B cell (primary cell): Measurements from ENCODE around the gene FBXO9. TPM values are rescaled to one million over a fixed set of nuclear protein-coding genes. Genes with fewer than 3 reads are reported as not detected.

Experiments used
- ATAC-seq: fragments of 200-7000 bp; cut with Tn5 transposase; one replicate; pipeline ENCODE4 v1.10.0; 2021; ENCODE audit warnings: low read depth, mild to moderate bottlenecking, moderate number of reproducible peaks, moderate library complexity
- CTCF ChIA-PET: fragments of 350-600 bp; sonication (Branson Sonifier 250); formaldehyde crosslinking; loops from one replicate; lab custom pipeline; 2021; ENCODE audit warnings: antibody characterized with exemption, inconsistent platforms; lab: Charles Lee
- POLR2A ChIA-PET: fragments of 350-600 bp; sonication (Branson Sonifier 250); formaldehyde crosslinking; loops from one replicate; lab custom pipeline; 2021; ENCODE audit warnings: antibody characterized with exemption; lab: Charles Lee
- DNase-seq: peaks from one replicate; pipeline ENCODE4 v3.0.0; 2013
- H2AFZ ChIP-seq: 2 replicates; pipeline ENCODE4 v1.6.1; 2012; ENCODE audit warnings: mild to moderate bottlenecking, low read depth, low read length; ENCODE audit not compliant: insufficient read depth, poor library complexity, severe bottlenecking
- H3K27ac ChIP-seq, 2 donors: 1 replicate in 1 of 2; 2 replicates in 1 of 2; pipeline ENCODE4 v1.5.1; 2012 to 2013; ENCODE audit warnings: low read length in 2 of 2, mild to moderate bottlenecking in 2 of 2, moderate library complexity in 1 of 2
- H3K27me3 ChIP-seq, 4 experiments: fragments of 200-600 bp in 1 of 4; sonication (generic) in 1 of 4; replicated peaks in 1 of 4; 1 replicate in 2 of 4; 2 replicates in 2 of 4; pipeline versions ENCODE4 v1.6.1 to v1.7.0; 2013 to 2016; ENCODE audit warnings: low read length in 3 of 4, mild to moderate bottlenecking in 2 of 4, mixed read lengths in 1 of 4, moderate library complexity in 1 of 4; ENCODE audit not compliant: insufficient read depth in 4 of 4, control insufficient read depth in 3 of 4; ENCODE audit errors: control extremely low read depth in 1 of 4
- H3K36me3 ChIP-seq, 2 experiments: replicated peaks in 1 of 2; 1 replicate in 1 of 2; 2 replicates in 1 of 2; pipeline versions ENCODE4 v1.6.1 to v1.7.1; 2013; ENCODE audit warnings: low read length in 1 of 2; ENCODE audit not compliant: insufficient read depth in 2 of 2, control insufficient read depth in 1 of 2; ENCODE audit errors: control extremely low read depth in 1 of 2, extremely low read depth in 1 of 2
- H3K4me1 ChIP-seq, 2 donors: fragments of 200-600 bp in 1 of 2; sonication (generic) in 1 of 2; 1 replicate in 1 of 2; 2 replicates in 1 of 2; pipeline versions ENCODE4 v1.5.1 to v1.6.1; 2013 to 2017; ENCODE audit warnings: low read length in 2 of 2; ENCODE audit not compliant: control insufficient read depth in 2 of 2, insufficient read depth in 2 of 2
- H3K4me2 ChIP-seq: replicated peaks from 2 replicates; pipeline ENCODE3; 2012; ENCODE audit warnings: mild to moderate bottlenecking, low read depth, low read length; ENCODE audit not compliant: poor library complexity, severe bottlenecking
- H3K4me3 ChIP-seq, 5 experiments: fragments of 200-600 bp in 1 of 5; sonication (generic) in 1 of 5; 1 replicate in 3 of 5; 2 replicates in 2 of 5; pipeline versions ENCODE4 v1.5.1 to v1.7.0; 2011 to 2016; ENCODE audit warnings: low read length in 4 of 5, mild to moderate bottlenecking in 4 of 5, low read depth in 2 of 5, control low read depth in 1 of 5, moderate library complexity in 1 of 5; ENCODE audit not compliant: insufficient read depth in 1 of 5; ENCODE audit errors: control extremely low read depth in 1 of 5, extremely low read depth in 1 of 5
- H3K79me2 ChIP-seq: fragments of 200-600 bp; sonication (generic); one replicate; pipeline ENCODE4 v1.6.0; 2016; ENCODE audit warnings: low read length; ENCODE audit not compliant: control insufficient read depth, insufficient read depth
- H3K9ac ChIP-seq: fragments of 200-600 bp; sonication (generic); 2 replicates; pipeline ENCODE4 v1.6.1; 2017; ENCODE audit warnings: mild to moderate bottlenecking, low read length, moderate library complexity
- H3K9me3 ChIP-seq, 3 donors: one replicate each; pipeline versions ENCODE4 v1.6.1 to v1.7.1; 2013; ENCODE audit warnings: low read length in 2 of 3; ENCODE audit not compliant: control insufficient read depth in 2 of 3, insufficient read depth in 1 of 3; ENCODE audit errors: control extremely low read depth in 1 of 3
- H4K20me1 ChIP-seq: 2 replicates; pipeline ENCODE4 v1.6.0; 2012; ENCODE audit warnings: mild to moderate bottlenecking, low read length; ENCODE audit not compliant: insufficient read depth, control insufficient read depth, poor library complexity, severe bottlenecking
- H3K27ac Mint-ChIP-seq: one replicate; pipeline ENCODE4 v1.8.0; 2021; ENCODE audit warnings: mixed read lengths
- H3K27me3 Mint-ChIP-seq: one replicate; pipeline ENCODE4 v1.8.0; 2021; ENCODE audit warnings: mixed read lengths
- H3K4me1 Mint-ChIP-seq: one replicate; pipeline ENCODE4 v1.8.0; 2021; ENCODE audit warnings: mixed read lengths
- H3K4me3 Mint-ChIP-seq: one replicate; pipeline ENCODE4 v1.8.0; 2021; ENCODE audit warnings: mixed read lengths
- H3K9me3 Mint-ChIP-seq: one replicate; pipeline ENCODE4 v1.8.0; 2022; ENCODE audit warnings: mixed read lengths; ENCODE audit not compliant: insufficient read depth
- EZH2 ChIP-seq: IDR thresholded peaks from 2 replicates; pipeline ENCODE4 v1.6.1; 2012; ENCODE audit warnings: borderline replicate concordance, low read depth, mild to moderate bottlenecking, moderate library complexity, low read length; ENCODE audit not compliant: insufficient read depth, poor library complexity, severe bottlenecking
- WGBS: methylation state at CpG from one replicate; pipeline ENCODE4 v1.1.5; 2013; ENCODE audit warnings: missing lambda C conversion rate; ENCODE audit not compliant: insufficient coverage; 5-methylcytosine and 5-hydroxymethylcytosine counted together
- intact Hi-C: fragments of 100-400 bp; cut with micrococcal nuclease; formaldehyde crosslinking; loops from one replicate; pipeline ENCODE4 v1.10.0; 2022
- polyA plus RNA-seq: library from polyadenylated mRNA; depleted of rRNA; stranded (reverse); fragments of >200 nt; gene quantifications from 2 replicates; pipeline ENCODE4 v1.2.3, GENCODE V29; 2012
- total RNA-seq, 2 donors: library from RNA; stranded (reverse); fragments of 120-200 nt in 1 of 2; gene quantifications; 1 replicate in 1 of 2; 2 replicates in 1 of 2; pipeline versions ENCODE4 v1.2.3 to v1.2.4, GENCODE V29; 2013 to 2022
- TF ChIP-seq, protein P1 (sequence below): fragments of 200-600 bp; IDR thresholded peaks from one replicate; pipeline ENCODE4 v1.8.0; 2022; ENCODE audit warnings: antibody characterized with exemption, mild to moderate bottlenecking

FBXO9 gene
- total and polyA plus RNA-seq, 2 donors (not counting 1 experiment from before 2014, with no cell fraction given) = 105 TPM

GRCh38 chr6:53089948-53090347 lies 24.7 kb downstream of the FBXO9 start:
- Histone ChIP-seq H3K36me3 (peaks cover 19 to 70% of the 10 kb centered on the region in 2 experiments), H2AFZ (no peak overlapping the region), H3K79me2 (no peaks in the 10 kb centered on the region), H3K27ac (no peak overlapping the region), H3K4me1 (no peaks in the 10 kb centered on the region), H3K9ac (no peak overlapping the region), H3K4me2 (no peak overlapping the region), H3K27me3 (no peaks in the 10 kb centered on the region), H3K9me3 (no peaks in the 10 kb centered on the region), H3K4me3 (no peak overlapping the region), H4K20me1 (no peaks in the 10 kb centered on the region)
- Mint-ChIP-seq H3K27ac (no peak overlapping the region), H3K9me3 (no peaks in the 10 kb centered on the region), H3K27me3 (no peaks in the 10 kb centered on the region), H3K4me3 (no peak overlapping the region), H3K4me1 (no peaks in the 10 kb centered on the region)
- no peak for DNase-seq
- ChIA-PET CTCF (no interaction called here), POLR2A (no interaction called here)
- no peak for TF ChIP-seq EZH2
- TF ChIP-seq, protein P1, sequence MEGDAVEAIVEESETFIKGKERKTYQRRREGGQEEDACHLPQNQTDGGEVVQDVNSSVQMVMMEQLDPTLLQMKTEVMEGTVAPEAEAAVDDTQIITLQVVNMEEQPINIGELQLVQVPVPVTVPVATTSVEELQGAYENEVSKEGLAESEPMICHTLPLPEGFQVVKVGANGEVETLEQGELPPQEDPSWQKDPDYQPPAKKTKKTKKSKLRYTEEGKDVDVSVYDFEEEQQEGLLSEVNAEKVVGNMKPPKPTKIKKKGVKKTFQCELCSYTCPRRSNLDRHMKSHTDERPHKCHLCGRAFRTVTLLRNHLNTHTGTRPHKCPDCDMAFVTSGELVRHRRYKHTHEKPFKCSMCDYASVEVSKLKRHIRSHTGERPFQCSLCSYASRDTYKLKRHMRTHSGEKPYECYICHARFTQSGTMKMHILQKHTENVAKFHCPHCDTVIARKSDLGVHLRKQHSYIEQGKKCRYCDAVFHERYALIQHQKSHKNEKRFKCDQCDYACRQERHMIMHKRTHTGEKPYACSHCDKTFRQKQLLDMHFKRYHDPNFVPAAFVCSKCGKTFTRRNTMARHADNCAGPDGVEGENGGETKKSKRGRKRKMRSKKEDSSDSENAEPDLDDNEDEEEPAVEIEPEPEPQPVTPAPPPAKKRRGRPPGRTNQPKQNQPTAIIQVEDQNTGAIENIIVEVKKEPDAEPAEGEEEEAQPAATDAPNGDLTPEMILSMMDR = no peak
- ATAC-seq = no peak
- intact Hi-C loops = no loop called here

DNA sequence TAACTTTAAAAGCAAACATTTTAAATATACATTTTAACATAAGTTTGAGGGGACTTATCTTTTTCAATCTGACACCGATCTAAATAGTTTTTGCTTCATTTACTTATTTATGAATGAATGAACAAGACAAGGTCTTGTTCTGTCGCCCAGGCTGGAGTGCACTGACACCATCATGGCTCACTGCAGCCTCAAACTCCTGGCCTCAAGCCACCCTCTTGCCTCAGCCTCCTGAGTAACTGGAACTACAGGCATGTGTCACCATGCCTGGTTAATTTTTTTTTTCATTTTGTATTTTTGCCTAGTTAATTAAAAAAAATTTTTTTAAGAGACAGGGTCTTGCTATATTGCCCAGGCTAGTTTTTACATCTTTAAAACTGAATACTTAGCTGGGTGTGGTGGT lies 25.4 kb downstream of the FBXO9 start:
- WGBS = no CpG with 5 or more reads among the region's 2 CpGs

More for the DNA sequence above, 25.4 kb downstream of the FBXO9 start:
- ChIA-PET POLR2A (no interaction called here), CTCF (no interaction called here)
- H3K4me2 ChIP-seq = no peak overlapping the region
- H3K36me3 ChIP-seq = peaks cover 20 to 72% of the 10 kb centered on the region in 2 experiments
- Mint-ChIP-seq H3K4me1 (no peaks in the 10 kb centered on the region), H3K27me3 (no peaks in the 10 kb centered on the region), H3K4me3 (no peak overlapping the region), H3K9me3 (no peaks in the 10 kb centered on the region), H3K27ac (no peak overlapping the region)
- no peaks in the 10 kb centered on the region for H3K9me3 ChIP-seq
- H3K27me3 ChIP-seq = no peaks in the 10 kb centered on the region
- no peak overlapping the region for H3K27ac ChIP-seq
- H4K20me1 ChIP-seq = no peaks in the 10 kb centered on the region
- intact Hi-C loops = no loop called here
- ATAC-seq (no peak), DNase-seq (no peak)
- H3K9ac ChIP-seq = no peak overlapping the region
- no peak overlapping the region for H3K4me3 ChIP-seq
- no peaks in the 10 kb centered on the region for H3K4me1 ChIP-seq
- no peak overlapping the region for H2AFZ ChIP-seq
- H3K79me2 ChIP-seq = no peaks in the 10 kb centered on the region
- no peak for TF ChIP-seq EZH2
- TF ChIP-seq, protein P1 = no peak
